GM19193 (cell line): ENCODE measurements around the gene TRIM29.

ENCODE experiments used
- POLR2A ChIP-seq: IDR thresholded peaks from 4 replicates; pipeline ENCODE4 v1.6.1; 2011; ENCODE audit not compliant: insufficient read depth, insufficient read length; ENCODE audit errors: extremely low read depth

The TRIM29 gene

GRCh38 chr11:120178561-120179056, 40.7 kb upstream of the TRIM29 start:
- TF ChIP-seq POLR2A, result no peak

DNA sequence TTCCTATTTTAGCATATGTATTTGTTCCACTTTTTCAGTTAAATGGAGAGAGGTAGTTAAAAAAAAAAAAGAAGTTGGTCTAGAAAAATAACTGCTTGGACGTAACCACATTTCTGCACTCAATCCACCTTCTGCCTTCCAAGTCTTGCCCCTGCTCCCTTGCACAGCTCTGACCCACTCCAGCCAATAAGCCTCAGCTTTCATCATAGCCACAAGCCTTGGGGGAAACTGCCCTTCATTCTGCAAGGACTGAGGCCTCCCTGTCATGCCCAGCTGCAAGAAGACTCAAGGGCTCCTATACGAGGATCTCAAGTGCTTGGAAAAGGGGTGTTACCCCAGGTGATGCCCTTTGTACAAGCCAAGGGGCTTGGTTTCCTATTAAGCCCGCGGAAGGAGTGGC, 37.0 kb upstream of the TRIM29 start:
- TF ChIP-seq POLR2A, result no peak

GRCh38 chr11:120173807-120174206, 35.9 kb upstream of the TRIM29 start:
- TF ChIP-seq POLR2A, result no peak

DNA sequence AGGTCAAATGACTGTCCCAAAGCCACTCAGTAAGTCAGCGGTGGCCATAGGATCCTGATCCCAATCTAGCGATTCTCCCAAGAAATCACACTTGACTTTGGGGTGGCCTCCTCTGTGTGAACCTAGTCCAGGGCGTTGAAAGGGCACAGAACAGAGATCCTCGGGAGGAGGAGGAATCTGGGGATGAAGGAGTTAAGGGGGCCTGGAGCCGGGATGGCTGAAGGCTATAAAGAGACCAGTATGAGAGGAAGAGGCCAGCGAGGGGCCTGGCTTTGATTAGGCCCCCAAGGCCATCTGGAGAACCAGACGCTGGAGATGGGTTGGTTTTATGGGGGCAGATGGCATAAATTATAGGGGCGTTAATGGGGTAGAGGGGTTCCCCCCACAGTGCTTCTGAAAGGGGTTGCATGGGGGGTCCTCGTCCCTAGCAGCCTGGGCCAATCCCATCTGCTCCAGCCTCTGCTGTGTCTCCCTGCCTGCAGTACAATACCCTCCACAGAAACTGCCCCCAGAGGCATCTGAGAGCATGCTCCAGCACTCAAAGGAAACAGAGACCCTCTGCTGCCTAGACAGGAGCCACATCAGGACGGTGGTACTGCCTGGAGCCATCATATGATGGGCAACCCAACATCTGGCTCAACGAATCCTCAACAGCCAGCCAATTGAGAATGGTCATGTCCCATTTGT, 35.2 kb upstream of the TRIM29 start:
- TF ChIP-seq POLR2A, result no peak

GRCh38 chr11:120172054-120172911, 34.4 kb upstream of the TRIM29 start:
- no peak for TF ChIP-seq POLR2A

DNA sequence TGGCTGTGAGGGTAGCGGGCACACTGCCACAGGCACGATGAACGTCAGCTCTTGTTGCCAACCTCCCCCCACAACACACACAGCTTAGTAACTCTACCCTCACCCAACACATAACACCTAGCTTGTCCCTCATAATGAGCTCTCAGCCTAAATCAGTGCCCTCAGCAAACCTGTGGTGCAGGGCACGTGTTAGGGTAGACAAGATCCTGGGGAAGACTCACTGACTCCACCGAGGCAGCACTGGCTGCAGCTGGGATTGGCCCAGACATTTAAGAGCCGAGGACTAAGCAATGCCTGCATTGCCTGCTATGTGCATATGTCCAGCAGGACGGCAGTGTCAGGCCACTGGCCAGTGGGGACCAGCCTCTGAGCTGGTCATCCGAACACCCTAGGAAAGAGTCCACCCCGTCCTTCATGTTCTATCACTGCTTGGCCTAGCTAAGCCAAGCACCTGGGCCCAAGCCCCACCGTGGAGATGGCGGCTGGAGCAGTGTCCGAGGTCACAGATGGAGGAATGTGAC, 32.9 kb upstream of the TRIM29 start:
- no peak for TF ChIP-seq POLR2A

DNA sequence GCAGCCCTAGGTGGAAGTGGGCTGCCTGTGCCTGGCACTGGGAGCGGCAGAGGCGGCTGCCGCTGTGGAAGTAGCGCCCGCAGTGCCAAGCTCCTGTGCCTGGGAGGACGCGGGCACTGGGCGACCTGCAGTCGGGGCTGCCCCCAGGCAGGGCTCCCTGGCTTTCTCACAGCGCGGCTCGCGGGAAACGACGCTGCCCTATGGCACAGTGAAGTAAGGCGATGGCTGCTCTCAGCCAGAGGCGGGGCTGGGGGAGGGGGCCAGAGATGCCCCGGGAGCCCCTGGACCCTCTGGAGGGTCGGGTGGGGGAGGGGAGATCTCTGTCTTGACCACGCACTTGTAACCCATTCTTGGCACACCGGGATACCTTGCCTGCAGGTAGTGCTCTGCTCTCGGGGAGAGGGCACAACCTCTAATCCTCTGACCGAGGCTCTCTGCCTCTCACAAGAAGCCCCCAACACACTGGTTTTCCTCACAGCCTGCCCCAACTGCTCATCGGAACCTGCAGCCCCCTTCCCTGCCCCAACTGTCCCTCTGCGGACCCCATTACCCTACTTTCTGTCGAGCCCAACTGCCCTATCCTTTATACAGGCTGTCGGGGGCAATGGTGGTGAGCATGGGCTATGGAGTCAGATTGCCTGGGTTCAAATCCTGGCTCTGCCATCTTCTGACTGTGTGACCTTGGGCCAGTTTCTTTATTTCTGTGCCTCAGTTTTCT, 32.2 kb upstream of the TRIM29 start:
- no peak for TF ChIP-seq POLR2A

- no peak for TF ChIP-seq POLR2A
Observed at GRCh38 chr11:120168960-120169681, 31.2 kb upstream of the TRIM29 start.

DNA sequence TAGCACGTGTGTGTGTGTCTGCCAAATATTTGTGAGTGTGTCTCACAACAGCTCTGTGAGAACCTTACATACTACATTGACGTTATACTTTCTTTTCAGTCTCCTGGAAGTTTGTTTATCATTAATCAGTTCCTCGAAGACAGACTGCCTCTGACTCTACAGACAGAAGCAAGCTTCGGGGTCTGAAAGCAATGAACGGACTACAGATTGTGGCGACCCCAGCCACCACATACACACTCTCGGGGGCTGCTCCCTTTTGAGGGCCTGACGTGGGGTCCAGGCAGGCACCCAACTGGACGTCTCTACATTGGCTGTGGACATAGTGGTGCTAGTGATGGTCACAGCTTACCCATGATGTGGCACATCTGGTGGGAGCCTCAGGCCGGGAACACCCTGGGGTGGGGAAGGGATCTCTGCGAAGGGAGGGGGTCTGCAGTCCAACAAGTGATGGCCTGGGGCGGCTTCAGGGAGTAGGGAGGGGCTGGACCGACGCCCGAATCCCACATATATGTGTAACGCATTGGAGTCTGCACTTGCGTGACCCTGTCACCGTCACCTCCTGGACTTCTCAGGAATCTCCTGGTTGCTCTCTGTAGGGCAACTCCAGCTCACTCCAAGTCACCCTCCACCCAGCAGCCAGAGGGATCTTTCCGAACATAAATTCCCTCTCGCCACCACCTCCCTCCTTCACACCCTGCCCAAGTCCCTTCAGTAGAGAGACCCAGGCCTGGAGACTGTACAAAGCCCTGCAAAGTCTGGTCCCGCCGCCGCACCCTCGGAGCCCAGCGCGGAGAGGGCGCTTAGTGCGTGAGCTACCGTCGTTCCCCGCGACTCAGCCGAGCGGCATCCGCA, 30.4 kb upstream of the TRIM29 start:
- no peak for TF ChIP-seq POLR2A

GRCh38 chr11:120167659-120168058, 29.7 kb upstream of the TRIM29 start:
- no peak for TF ChIP-seq POLR2A

- no peak for TF ChIP-seq POLR2A
Observed at GRCh38 chr11:120160436-120160835, 22.5 kb upstream of the TRIM29 start.

- no peak for TF ChIP-seq POLR2A
Observed at GRCh38 chr11:120153221-120153620, 15.3 kb upstream of the TRIM29 start.

DNA sequence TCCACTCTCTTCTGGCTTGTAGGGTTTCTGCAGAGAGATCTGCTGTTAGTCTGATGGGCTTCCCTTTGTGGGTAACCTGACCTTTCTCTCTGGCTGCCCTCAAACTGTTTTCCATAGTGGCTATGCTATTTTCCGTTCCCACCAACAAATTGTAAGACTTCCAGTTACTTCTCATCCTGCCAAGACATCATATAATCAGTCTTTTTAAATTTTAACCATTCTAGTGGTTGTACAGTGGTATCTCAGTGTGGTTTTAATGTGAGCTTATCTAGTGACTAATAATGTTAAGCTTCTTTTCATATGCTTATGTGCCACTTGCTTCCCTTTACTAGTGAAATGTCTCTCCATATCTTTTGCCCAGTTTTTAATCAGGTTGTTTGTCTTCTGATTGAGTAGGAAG, 13.6 kb upstream of the TRIM29 start:
- TF ChIP-seq POLR2A, result no peak

DNA sequence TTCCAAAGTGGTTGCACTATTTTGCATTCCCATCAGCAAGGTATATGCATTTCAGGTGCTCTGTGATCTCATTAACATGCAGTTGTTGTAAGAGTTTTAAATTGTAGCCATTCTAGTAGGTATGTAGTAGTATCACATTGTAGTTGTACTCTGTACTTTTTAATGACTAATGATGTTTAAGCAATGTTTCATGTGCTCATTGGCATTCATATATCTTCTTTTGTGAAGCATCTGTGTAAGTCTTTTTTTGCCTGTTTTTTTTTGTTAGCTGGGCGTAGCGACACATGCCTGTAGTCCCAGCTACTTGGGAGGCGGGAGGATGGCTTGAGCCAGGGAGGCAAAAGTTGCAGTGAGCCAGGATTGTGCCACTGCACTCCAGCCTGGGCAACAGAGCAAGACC, 11.3 kb upstream of the TRIM29 start:
- TF ChIP-seq POLR2A, result no peak

- TF ChIP-seq POLR2A, result no peak
Observed at GRCh38 chr11:120147950-120148270, 10.0 kb upstream of the TRIM29 start.
